HL-60 (cell line): ENCODE results near the gene SECISBP2L.

Experiments
- CTCF ChIP-seq: IDR thresholded peaks from one replicate; pipeline ENCODE4 v1.5.1; 2011; ENCODE audit warnings: low read length, control low read depth, inconsistent platforms; ENCODE audit not compliant: insufficient read depth
- GABPA ChIP-seq: IDR thresholded peaks from 2 replicates; pipeline ENCODE4 v1.6.1; 2012; ENCODE audit warnings: low read depth
- POLR2AphosphoS5 ChIP-seq: IDR thresholded peaks from 2 replicates; pipeline ENCODE4 v1.6.1; 2012; ENCODE audit warnings: low read depth
- REST ChIP-seq: IDR thresholded peaks from 2 replicates; pipeline ENCODE4 v1.6.1; 2012; ENCODE audit warnings: low read depth; ENCODE audit not compliant: insufficient replicate concordance
- SPI1 ChIP-seq: IDR thresholded peaks from 2 replicates; pipeline ENCODE4 v1.6.1; 2012; ENCODE audit warnings: low read depth, mild to moderate bottlenecking, borderline replicate concordance

- TF ChIP-seq CTCF (no peak), GABPA (no peak), POLR2AphosphoS5 (no peak), REST (no peak), SPI1 (no peak)
Observed at GRCh38 chr15:49040151-49040550, 6.1 kb downstream of the SECISBP2L start.
